Keratinocyte (primary cell): ENCODE data around the gene SYCE3. TPM values are rescaled to one million over a fixed set of nuclear protein-coding genes. Genes with fewer than 3 reads are reported as not detected.

Experiments
- DNase-seq: peaks from one replicate; pipeline ENCODE4 v3.0.0-alpha.2; 2011; ENCODE audit warnings: low read depth, missing footprints, low spot score
- FAIRE-seq: peaks from 2 replicates; lab custom pipeline; 2011; peaks lifted over from hg19 to GRCh38; lab: Jason Lieb, UNC
- H2AFZ ChIP-seq: 2 replicates; pipeline ENCODE4 v1.6.0; 2012; ENCODE audit warnings: low read length, control low read depth, inconsistent platforms; ENCODE audit not compliant: control insufficient read depth
- H3K27ac ChIP-seq: 2 replicates; pipeline ENCODE4 v1.5.1; 2011; ENCODE audit warnings: low read length; ENCODE audit not compliant: control insufficient read depth, insufficient read depth
- H3K27me3 ChIP-seq: 3 replicates; pipeline ENCODE4 v1.6.0; 2011; ENCODE audit warnings: low read length; ENCODE audit not compliant: control insufficient read depth, insufficient read depth; ENCODE audit errors: extremely low read depth
- H3K36me3 ChIP-seq, 2 experiments: 2 replicates in 1 of 2; 3 replicates in 1 of 2; pipeline ENCODE4 v1.5.1; 2011; ENCODE audit warnings: low read length in 2 of 2, mild to moderate bottlenecking in 1 of 2; ENCODE audit not compliant: control insufficient read depth in 2 of 2, insufficient read depth in 2 of 2; ENCODE audit errors: extremely low read depth in 1 of 2
- H3K4me1 ChIP-seq: 3 replicates; pipeline ENCODE4 v1.5.1; 2011; ENCODE audit warnings: low read length; ENCODE audit not compliant: control insufficient read depth, insufficient read depth; ENCODE audit errors: extremely low read depth
- H3K4me2 ChIP-seq: 3 replicates; pipeline ENCODE4 v1.6.0; 2011; ENCODE audit warnings: low read depth, low read length; ENCODE audit not compliant: control insufficient read depth, insufficient read depth; ENCODE audit errors: extremely low read depth
- H3K4me3 ChIP-seq, 3 experiments: fragments of 200-600 bp in 1 of 3; sonication (generic) in 1 of 3; 2 replicates in 2 of 3; 3 replicates in 1 of 3; pipeline ENCODE4 v1.5.1; 2011 to 2016; ENCODE audit warnings: low read length in 3 of 3, mild to moderate bottlenecking in 3 of 3, control low read depth in 2 of 3, inconsistent platforms in 1 of 3, low read depth in 1 of 3, mixed read lengths in 1 of 3, mixed run types in 1 of 3, moderate library complexity in 1 of 3; ENCODE audit not compliant: control insufficient read depth in 2 of 3, insufficient read depth in 2 of 3; ENCODE audit errors: extremely low read depth in 1 of 3
- H3K79me2 ChIP-seq: 2 replicates; pipeline ENCODE4 v1.6.0; 2012; ENCODE audit warnings: low read length; ENCODE audit not compliant: control insufficient read depth, insufficient read depth
- H3K9ac ChIP-seq: 3 replicates; pipeline ENCODE4 v1.6.0; 2011; ENCODE audit warnings: low read length; ENCODE audit not compliant: control insufficient read depth, insufficient read depth; ENCODE audit errors: extremely low read depth
- H3K9me1 ChIP-seq: 3 replicates; pipeline ENCODE4 v1.6.0; 2011; ENCODE audit warnings: low read length; ENCODE audit not compliant: control insufficient read depth, insufficient read depth; ENCODE audit errors: extremely low read depth
- H3K9me3 ChIP-seq: 2 replicates; pipeline ENCODE4 v1.5.1; 2012; ENCODE audit warnings: low read depth, low read length; ENCODE audit not compliant: control insufficient read depth
- H4K20me1 ChIP-seq: 3 replicates; pipeline ENCODE4 v1.6.0; 2011; ENCODE audit warnings: low read length; ENCODE audit not compliant: control insufficient read depth, insufficient read depth; ENCODE audit errors: extremely low read depth
- EZH2 ChIP-seq: IDR thresholded peaks from one replicate; pipeline ENCODE4 v1.6.1; 2012; ENCODE audit warnings: inconsistent platforms, mild to moderate bottlenecking, low read length, moderate library complexity
- dilution Hi-C: fragments of 300-500 bp; cut with MboI; formaldehyde crosslinking; loops from one replicate; pipeline ENCODE4 v1.7.0; 2020; ENCODE audit warnings: low sequenced_read_pairs; ENCODE audit not compliant: extremely low pct_ligation_motif_present
- polyA plus RNA-seq, 5 experiments: library from polyadenylated mRNA; depleted of rRNA in 3 of 5; stranded (reverse) in 3 of 5; stranded (forward) in 1 of 5; unstranded in 1 of 5; fragments of >200 nt; gene quantifications; 1 replicate in 1 of 5; 2 replicates in 3 of 5; 3 replicates in 1 of 5; pipeline versions ENCODE4 v1.2.1 to v1.2.3, GENCODE V29; 2011 to 2012; ENCODE audit warnings: missing spikeins in 2 of 5, low read depth in 1 of 5, low replicate concordance in 1 of 5
- TF ChIP-seq, protein P1 (sequence below), 3 experiments: IDR thresholded peaks in 1 of 3; conservative IDR thresholded peaks in 1 of 3; optimal IDR thresholded peaks in 1 of 3; 2 replicates in 2 of 3; 3 replicates in 1 of 3; pipeline versions ENCODE3 to v1.5.1; 2011; ENCODE audit warnings: low read length in 3 of 3, mild to moderate bottlenecking in 3 of 3, moderate library complexity in 2 of 3, control low read depth in 1 of 3, inconsistent platforms in 1 of 3; ENCODE audit not compliant: insufficient read depth in 2 of 3; ENCODE audit errors: extremely low read depth in 1 of 3

The SYCE3 gene
- polyA plus RNA-seq, 1 donor (not counting 4 experiments of a cell fraction or from before 2014, with no cell fraction given): 0.17 TPM

DNA sequence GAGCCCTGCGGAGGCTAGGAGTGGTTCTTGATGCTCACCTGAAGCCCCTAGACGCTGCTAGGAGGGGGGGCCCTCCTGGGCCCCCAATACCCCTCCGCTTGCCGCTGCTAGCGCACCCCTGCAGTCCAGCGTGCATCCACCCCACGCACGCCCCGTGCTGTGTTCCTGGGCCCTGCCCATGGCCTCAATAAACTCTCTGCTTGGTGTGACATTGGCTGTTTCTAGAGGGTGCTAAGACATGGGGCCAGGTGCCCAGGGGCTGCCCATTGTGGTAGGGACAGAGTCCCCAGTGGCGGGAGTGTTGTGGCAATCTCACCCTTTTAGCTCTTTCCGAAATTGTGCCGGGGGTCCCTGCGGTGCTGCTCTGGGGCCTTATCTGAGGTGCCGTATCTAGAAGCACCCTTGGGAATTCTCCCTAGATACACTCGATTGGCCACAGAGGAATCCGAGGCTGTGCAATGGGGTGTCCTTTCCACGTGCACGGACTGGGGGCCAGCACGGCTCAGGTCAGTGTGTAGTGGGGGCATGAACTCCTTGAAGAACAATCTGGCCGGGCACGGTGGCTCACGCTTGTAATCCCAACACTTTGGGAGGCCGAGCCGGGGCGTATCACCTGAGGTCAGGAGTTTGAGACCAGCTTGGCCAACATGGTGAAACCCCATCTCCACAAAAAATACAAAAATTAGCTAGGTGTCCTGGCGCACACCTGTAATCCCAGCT is 48.8 kb upstream of the SYCE3 start:
- H3K9me3 ChIP-seq: no peaks in the 10 kb centered on the region
- H3K4me1 ChIP-seq: peaks cover 2% of the 10 kb centered on the region
- H4K20me1 ChIP-seq: no peaks in the 10 kb centered on the region
- H3K9ac ChIP-seq: no peak overlapping the region
- H3K4me2 ChIP-seq: no peak overlapping the region
- DNase-seq: no peak
- no peaks in the 10 kb centered on the region for H3K9me1 ChIP-seq
- no peak overlapping the region for H3K27ac ChIP-seq
- dilution Hi-C loops: no loop called here
- FAIRE-seq: no peak
- no peak overlapping the region for H2AFZ ChIP-seq
- no peak overlapping the region for H3K4me3 ChIP-seq
- no peaks in the 10 kb centered on the region for H3K79me2 ChIP-seq
- no peaks in the 10 kb centered on the region for H3K36me3 ChIP-seq
- H3K27me3 ChIP-seq: peaks cover 8% of the 10 kb centered on the region
- TF ChIP-seq EZH2: no peak
- TF ChIP-seq, protein P1, sequence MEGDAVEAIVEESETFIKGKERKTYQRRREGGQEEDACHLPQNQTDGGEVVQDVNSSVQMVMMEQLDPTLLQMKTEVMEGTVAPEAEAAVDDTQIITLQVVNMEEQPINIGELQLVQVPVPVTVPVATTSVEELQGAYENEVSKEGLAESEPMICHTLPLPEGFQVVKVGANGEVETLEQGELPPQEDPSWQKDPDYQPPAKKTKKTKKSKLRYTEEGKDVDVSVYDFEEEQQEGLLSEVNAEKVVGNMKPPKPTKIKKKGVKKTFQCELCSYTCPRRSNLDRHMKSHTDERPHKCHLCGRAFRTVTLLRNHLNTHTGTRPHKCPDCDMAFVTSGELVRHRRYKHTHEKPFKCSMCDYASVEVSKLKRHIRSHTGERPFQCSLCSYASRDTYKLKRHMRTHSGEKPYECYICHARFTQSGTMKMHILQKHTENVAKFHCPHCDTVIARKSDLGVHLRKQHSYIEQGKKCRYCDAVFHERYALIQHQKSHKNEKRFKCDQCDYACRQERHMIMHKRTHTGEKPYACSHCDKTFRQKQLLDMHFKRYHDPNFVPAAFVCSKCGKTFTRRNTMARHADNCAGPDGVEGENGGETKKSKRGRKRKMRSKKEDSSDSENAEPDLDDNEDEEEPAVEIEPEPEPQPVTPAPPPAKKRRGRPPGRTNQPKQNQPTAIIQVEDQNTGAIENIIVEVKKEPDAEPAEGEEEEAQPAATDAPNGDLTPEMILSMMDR (optimal IDR thresholded peaks at IDR 0.05 in 1 of 3, IDR thresholded peaks at IDR 0.05 in 1 of 3, conservative IDR thresholded peaks at IDR 0.05 in 1 of 3; ENCODE audit: extremely low read depth in 1 of 3, insufficient read depth in 2 of 3, low read length in 3 of 3): no peak

- Histone ChIP-seq H3K27ac (no peak overlapping the region), H3K4me3 (no peak overlapping the region), H3K9me3 (no peaks in the 10 kb centered on the region), H3K4me2 (no peak overlapping the region), H3K36me3 (no peaks in the 10 kb centered on the region), H2AFZ (no peak overlapping the region), H3K27me3 (peaks cover 8% of the 10 kb centered on the region), H3K4me1 (peaks cover 2% of the 10 kb centered on the region), H3K9ac (no peak overlapping the region), H3K9me1 (no peaks in the 10 kb centered on the region), H4K20me1 (no peaks in the 10 kb centered on the region), H3K79me2 (no peaks in the 10 kb centered on the region)
- DNase-seq (no peak), FAIRE-seq (no peak)
- TF ChIP-seq, protein P1 (optimal IDR thresholded peaks at IDR 0.05 in 1 of 3, IDR thresholded peaks at IDR 0.05 in 1 of 3, conservative IDR thresholded peaks at IDR 0.05 in 1 of 3; ENCODE audit: extremely low read depth in 1 of 3, insufficient read depth in 2 of 3, low read length in 3 of 3): no peak
- no peak for TF ChIP-seq EZH2
- dilution Hi-C loops: no loop called here
Observed at GRCh38 chr22:50610581-50610980, 47.9 kb upstream of the SYCE3 start.
